BLaER1 treated with 17β-estradiol and CSF1 and Interleukin-3, amounts not matched to agents 10 nM and 100 nM (cell line): Measurements from ENCODE around the gene PDZD2.

ENCODE experiments used
- H3K27ac ChIP-seq, 11 experiments: shearing (Covaris generic); formaldehyde crosslinking; 2 replicates each; pipeline ENCODE4 v1.8.1; 2022
- H3K27me3 ChIP-seq, 11 experiments: shearing (Covaris generic); formaldehyde crosslinking; 2 replicates each; pipeline ENCODE4 v1.8.1; 2022
- H3K36me3 ChIP-seq, 11 experiments: shearing (Covaris generic); formaldehyde crosslinking; 2 replicates each; pipeline ENCODE4 v1.8.1; 2022
- H3K4me1 ChIP-seq, 10 experiments: shearing (Covaris generic); formaldehyde crosslinking; 2 replicates each; pipeline ENCODE4 v1.8.1; 2022
- H3K4me2 ChIP-seq, 11 experiments: shearing (Covaris generic); formaldehyde crosslinking; 2 replicates each; pipeline ENCODE4 v1.8.1; 2022
- H3K4me3 ChIP-seq, 10 experiments: shearing (Covaris generic); formaldehyde crosslinking; 2 replicates each; pipeline ENCODE4 v1.8.1; 2022
- H3K9ac ChIP-seq, 11 experiments: shearing (Covaris generic); formaldehyde crosslinking; 2 replicates each; pipeline ENCODE4 v1.8.1; 2022
- H3K9me3 ChIP-seq, 11 experiments: shearing (Covaris generic); formaldehyde crosslinking; replicated peaks in 1 of 11; 2 replicates each; pipeline ENCODE4 v1.8.1; 2022
- H4K20me1 ChIP-seq, 11 experiments: shearing (Covaris generic); formaldehyde crosslinking; 2 replicates each; pipeline ENCODE4 v1.8.1; 2022
- Cebpa-rat ChIP-seq, 11 experiments: shearing (Covaris generic); IDR thresholded peaks; 2 replicates each; pipeline ENCODE4 v1.8.1; 2022

The PDZD2 gene

DNA sequence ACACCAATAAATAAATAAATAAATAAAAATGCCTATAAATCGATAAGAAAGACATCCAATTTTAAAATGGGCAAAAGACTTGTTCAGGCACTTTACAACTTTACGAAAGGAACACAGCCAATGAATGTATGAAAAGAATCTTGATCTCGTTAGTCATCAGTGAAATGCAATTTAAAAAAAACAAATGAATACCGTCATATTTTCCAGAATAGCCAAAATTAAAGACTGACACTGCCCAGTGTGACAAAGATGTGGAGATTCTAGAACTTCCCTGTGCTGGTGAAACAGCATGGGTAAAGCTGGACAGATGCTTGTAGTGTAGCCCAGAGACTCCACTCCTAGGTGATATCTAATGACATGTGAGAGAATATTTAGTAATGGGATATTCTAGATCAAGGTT lies 408.1 kb downstream of the PDZD2 start:
- Histone ChIP-seq H3K9me3 (peaks cover 0 to 8% (median under 1%) of the 10 kb centered on the region in 11 experiments; a peak in 7 of 22 replicates), H3K4me2 (no peak overlapping the region), H3K9ac (no peak overlapping the region), H3K27me3 (no peaks in the 10 kb centered on the region), H3K4me1 (peaks cover 0 to 13% (median 0%) of the 10 kb centered on the region in 10 experiments; a peak in 8 of 20 replicates), H3K36me3 (no peaks in the 10 kb centered on the region), H3K27ac (no peak overlapping the region), H3K4me3 (no peak overlapping the region), H4K20me1 (no peaks in the 10 kb centered on the region)
- TF ChIP-seq Cebpa-rat (IDR thresholded peaks at IDR 0.05): no peak

DNA sequence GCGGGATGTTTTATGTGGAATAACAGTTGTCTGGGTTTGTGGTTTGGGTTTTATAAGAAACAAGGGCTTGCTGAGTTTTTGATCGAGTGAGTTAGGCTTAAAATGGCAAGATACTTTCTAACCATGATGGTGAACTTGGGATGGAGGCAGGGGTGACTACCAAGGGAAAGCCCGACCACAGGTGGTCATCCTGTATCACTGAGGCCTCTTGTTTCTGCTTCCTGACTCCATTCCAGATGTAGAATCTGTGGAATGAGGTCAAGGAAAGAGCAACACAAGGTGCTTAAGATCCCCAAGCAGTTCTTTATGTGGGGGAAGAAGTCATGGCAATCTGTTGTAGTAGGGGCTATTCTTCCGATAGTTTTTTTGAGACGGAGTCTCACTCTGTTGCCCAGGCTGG lies 412.9 kb downstream of the PDZD2 start:
- no peak overlapping the region for H3K27ac ChIP-seq
- no peak overlapping the region for H3K9ac ChIP-seq
- H3K27me3 ChIP-seq: no peaks in the 10 kb centered on the region
- H3K9me3 ChIP-seq: peaks cover 0 to 12% (median 0%) of the 10 kb centered on the region in 11 experiments; a peak in 3 of 22 replicates
- no peak overlapping the region for H3K4me2 ChIP-seq
- H3K4me1 ChIP-seq: no peaks in the 10 kb centered on the region
- H3K4me3 ChIP-seq: no peak overlapping the region
- no peak for TF ChIP-seq Cebpa-rat (IDR thresholded peaks at IDR 0.05)
- H3K36me3 ChIP-seq: no peaks in the 10 kb centered on the region
- H4K20me1 ChIP-seq: no peaks in the 10 kb centered on the region

DNA sequence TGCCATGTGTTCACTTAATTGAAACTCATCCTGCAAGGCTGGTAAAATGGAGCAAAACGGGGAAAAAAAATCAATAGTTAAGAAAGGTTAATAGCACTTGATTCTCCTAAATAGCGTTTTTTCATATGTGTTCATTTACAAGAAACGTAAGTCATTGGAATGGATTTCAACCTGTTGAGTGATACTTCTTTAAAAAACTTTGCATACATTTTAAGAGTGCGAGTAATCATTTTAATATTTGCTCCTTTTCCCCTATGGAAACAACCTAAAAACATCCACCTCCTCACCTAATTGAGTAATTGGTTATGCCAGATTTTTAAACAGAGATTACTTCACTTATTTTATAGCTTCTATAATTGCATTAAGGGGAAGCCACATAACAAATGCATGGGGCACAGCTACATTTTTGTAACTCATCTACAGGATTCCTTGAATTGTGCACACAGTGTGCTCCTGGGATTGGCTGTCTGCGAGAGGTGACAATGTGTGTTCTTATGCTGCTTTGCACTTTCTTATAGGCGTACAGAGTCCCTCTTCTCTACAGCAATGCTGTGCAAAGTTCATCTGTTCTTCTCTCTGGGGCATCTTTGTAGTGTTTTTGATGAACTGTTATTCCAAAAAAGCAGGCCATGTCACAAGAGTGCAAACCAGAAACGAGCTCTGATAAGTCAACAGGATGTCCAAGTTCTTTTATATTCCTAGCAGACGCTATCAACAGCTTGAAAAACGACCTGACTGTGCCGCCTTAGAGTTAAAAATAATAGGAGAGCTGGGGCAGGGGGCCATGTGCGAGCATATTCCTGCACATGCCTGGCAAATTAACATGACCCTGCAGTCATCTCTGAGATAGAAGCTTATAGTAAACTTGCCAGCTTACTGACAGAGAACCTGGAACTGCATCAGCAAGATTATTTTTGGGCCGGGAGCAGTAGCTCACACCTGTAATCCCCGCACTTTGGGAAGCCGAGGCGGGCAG lies 417.2 kb downstream of the PDZD2 start:
- no peak overlapping the region for H3K4me3 ChIP-seq
- H3K36me3 ChIP-seq: no peaks in the 10 kb centered on the region
- peaks cover 0 to 16% (median 4%) of the 10 kb centered on the region in 11 experiments; a peak in 12 of 22 replicates for H3K9me3 ChIP-seq
- H3K9ac ChIP-seq: no peak overlapping the region
- no peak overlapping the region for H3K27ac ChIP-seq
- no peaks in the 10 kb centered on the region for H4K20me1 ChIP-seq
- no peaks in the 10 kb centered on the region for H3K27me3 ChIP-seq
- H3K4me1 ChIP-seq: no peaks in the 10 kb centered on the region
- no peak overlapping the region for H3K4me2 ChIP-seq
- TF ChIP-seq Cebpa-rat (IDR thresholded peaks at IDR 0.05): no peak

DNA sequence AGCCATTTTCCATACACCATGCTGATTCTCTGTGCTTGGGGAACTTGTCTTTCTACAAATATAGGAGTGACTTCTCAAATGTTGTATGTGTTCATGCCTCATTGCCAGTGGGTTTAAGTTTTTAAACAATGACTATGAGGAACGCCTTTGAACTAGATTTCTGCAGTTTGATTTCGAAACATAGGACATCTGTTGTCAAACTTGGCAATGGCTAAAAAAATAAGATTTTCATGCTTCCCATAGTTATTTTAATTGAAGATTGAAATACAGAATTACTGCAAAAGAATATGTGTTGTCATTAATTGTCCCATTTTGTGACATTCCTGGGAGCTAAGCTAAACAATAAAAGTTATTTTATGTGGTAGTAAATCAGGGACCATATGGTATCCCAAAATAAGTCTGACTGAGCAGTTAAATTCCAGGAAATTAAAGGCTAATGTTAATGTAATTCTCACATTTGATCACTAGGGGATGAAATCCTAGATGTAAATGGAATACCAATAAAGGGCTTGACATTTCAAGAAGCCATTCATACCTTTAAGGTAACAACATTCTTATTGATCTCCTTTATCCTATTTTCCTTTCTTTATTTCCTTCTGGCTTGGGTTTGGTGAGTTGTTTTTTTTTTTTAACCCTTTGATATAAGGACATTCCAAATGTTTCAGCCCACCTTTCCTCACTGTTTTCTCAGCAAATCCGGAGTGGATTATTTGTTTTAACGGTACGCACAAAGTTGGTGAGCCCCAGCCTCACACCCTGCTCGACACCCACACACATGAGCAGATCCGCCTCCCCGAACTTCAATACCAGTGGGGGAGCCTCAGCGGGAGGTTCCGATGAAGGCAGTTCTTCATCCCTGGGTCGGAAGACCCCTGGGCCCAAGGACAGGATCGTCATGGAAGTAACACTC lies 418.5 kb downstream of the PDZD2 start:
- Histone ChIP-seq H3K9me3 (peaks cover 0 to 24% (median 9%) of the 10 kb centered on the region in 11 experiments; a peak in 13 of 22 replicates), H3K27ac (no peak overlapping the region), H3K9ac (no peak overlapping the region), H3K4me2 (no peak overlapping the region), H3K4me1 (no peaks in the 10 kb centered on the region), H3K27me3 (no peaks in the 10 kb centered on the region), H4K20me1 (no peaks in the 10 kb centered on the region), H3K4me3 (no peak overlapping the region), H3K36me3 (no peaks in the 10 kb centered on the region)
- no peak for TF ChIP-seq Cebpa-rat (IDR thresholded peaks at IDR 0.05)

DNA sequence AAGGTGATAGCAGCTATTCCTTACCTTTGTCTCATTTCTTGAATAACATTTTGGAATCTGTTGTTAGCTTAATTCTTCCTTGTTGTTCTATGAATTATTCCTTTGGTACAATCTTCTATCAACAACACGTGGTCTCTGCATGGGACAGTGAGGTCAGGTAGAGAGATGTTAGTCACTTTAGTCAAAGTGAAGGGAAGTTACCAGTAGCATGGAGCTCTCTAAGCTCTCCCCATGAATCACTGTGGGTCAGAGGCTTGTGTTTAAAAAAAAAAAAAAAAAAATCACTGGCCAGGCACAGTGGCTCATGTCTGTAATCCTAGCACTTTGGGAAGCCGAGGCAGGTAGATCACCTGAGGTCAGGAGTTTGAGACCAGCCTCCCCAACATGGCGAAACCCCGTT lies 419.2 kb downstream of the PDZD2 start:
- no peak for TF ChIP-seq Cebpa-rat (IDR thresholded peaks at IDR 0.05)
- H3K9me3 ChIP-seq: peaks cover 0 to 18% (median 9%) of the 10 kb centered on the region in 11 experiments; a peak in 13 of 22 replicates
- no peak overlapping the region for H3K4me2 ChIP-seq
- no peaks in the 10 kb centered on the region for H3K36me3 ChIP-seq
- H3K4me3 ChIP-seq: no peak overlapping the region
- no peaks in the 10 kb centered on the region for H4K20me1 ChIP-seq
- no peaks in the 10 kb centered on the region for H3K4me1 ChIP-seq
- no peak overlapping the region for H3K9ac ChIP-seq
- H3K27ac ChIP-seq: no peak overlapping the region
- no peaks in the 10 kb centered on the region for H3K27me3 ChIP-seq

DNA sequence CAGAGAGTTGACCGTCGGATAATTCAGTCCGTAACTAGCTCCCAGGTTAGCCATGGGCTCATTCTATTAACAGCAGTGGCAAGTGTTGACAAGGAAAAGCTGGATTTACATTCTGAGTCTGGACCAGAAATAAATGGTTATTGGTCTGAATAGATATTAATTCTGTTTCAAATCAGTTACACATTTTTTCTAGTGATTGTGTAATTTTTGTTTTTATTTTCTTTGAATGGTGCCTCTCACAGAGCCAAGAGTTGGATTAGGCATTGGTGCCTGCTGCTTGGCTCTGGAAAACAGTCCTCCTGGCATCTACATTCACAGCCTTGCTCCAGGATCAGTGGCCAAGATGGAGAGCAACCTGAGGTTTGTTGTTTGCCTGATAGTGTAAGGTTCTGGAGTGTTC lies 420.1 kb downstream of the PDZD2 start:
- H3K9me3 ChIP-seq: peaks cover 0 to 16% (median 9%) of the 10 kb centered on the region in 11 experiments; a peak in 13 of 22 replicates
- no peaks in the 10 kb centered on the region for H3K4me1 ChIP-seq
- H3K4me2 ChIP-seq: no peak overlapping the region
- no peak overlapping the region for H3K9ac ChIP-seq
- TF ChIP-seq Cebpa-rat (IDR thresholded peaks at IDR 0.05): no peak
- no peak overlapping the region for H3K4me3 ChIP-seq
- H3K36me3 ChIP-seq: no peaks in the 10 kb centered on the region
- H3K27ac ChIP-seq: no peak overlapping the region
- no peaks in the 10 kb centered on the region for H4K20me1 ChIP-seq
- no peaks in the 10 kb centered on the region for H3K27me3 ChIP-seq

DNA sequence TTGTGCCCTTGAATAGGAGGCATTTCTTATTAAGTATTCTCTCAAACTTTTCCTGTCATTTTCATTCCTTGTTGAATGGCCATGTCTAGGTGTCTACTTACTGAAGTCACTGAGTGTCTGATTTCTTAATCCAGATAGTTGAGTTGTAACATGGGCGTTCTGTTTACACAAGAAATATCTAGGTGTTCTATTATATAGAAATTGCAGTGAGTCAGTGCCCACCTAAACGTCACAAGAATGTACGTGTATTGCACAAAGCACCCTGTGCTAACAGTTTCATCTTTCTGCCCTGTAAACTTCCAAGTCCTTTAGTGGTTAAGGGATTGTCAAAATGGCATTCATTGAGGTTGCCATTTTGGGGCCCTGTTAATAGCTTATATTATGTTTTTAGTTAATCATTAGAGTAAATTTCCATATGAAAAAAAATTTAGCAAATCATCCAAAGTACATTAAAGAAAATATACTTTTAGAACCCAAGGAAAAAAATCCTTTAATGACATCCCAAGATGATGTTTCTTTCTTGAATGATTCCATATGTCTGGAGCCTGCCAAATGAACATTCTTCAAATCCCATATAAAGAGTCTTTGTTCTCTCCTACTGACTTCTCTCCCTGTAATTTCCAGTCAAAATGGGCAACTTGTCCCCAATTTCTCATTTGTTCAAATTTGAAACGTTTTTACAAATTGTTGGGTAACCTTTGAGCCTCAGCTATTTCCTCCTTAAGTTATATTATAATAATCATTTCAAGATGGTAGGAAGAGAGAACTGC lies 421.0 kb downstream of the PDZD2 start:
- H3K36me3 ChIP-seq: no peaks in the 10 kb centered on the region
- H3K4me3 ChIP-seq: no peak overlapping the region
- no peak overlapping the region for H3K9ac ChIP-seq
- no peaks in the 10 kb centered on the region for H3K27me3 ChIP-seq
- H4K20me1 ChIP-seq: no peaks in the 10 kb centered on the region
- H3K4me2 ChIP-seq: no peak overlapping the region
- H3K4me1 ChIP-seq: no peaks in the 10 kb centered on the region
- TF ChIP-seq Cebpa-rat (IDR thresholded peaks at IDR 0.05): no peak
- no peak overlapping the region for H3K27ac ChIP-seq
- peaks cover 0 to 16% (median 9%) of the 10 kb centered on the region in 11 experiments; a peak in 13 of 22 replicates for H3K9me3 ChIP-seq

DNA sequence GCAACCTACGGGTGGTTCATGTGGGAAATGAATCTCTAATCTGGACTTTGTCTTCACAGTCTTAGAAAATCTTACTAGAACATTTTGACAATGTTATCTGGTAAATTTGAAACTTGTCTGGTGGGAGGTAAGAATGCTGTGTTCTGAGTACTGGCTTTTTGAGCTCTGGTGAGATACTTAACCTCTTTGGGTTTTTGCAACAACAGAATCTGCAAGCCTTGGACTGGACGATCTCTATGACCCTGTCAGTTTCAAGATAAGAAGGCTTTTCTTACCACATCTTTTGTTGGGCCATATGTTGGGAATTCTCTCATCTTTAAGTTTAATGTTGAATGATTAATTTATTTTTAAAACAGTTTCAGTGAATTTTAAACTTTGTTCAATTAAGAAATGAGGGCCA lies 422.3 kb downstream of the PDZD2 start:
- no peaks in the 10 kb centered on the region for H3K27me3 ChIP-seq
- no peaks in the 10 kb centered on the region for H4K20me1 ChIP-seq
- H3K36me3 ChIP-seq: no peaks in the 10 kb centered on the region
- H3K9me3 ChIP-seq: peaks cover 0 to 16% (median 9%) of the 10 kb centered on the region in 11 experiments; a peak in 13 of 22 replicates
- H3K4me3 ChIP-seq: no peak overlapping the region
- no peak for TF ChIP-seq Cebpa-rat (IDR thresholded peaks at IDR 0.05)
- no peak overlapping the region for H3K9ac ChIP-seq
- no peak overlapping the region for H3K27ac ChIP-seq
- H3K4me2 ChIP-seq: no peak overlapping the region
- no peaks in the 10 kb centered on the region for H3K4me1 ChIP-seq
